GM18498 (cell line): ENCODE measurements around the gene AP3B2.

ENCODE experiments used
- ATAC-seq: cut with Tn5 transposase; IDR thresholded peaks from one replicate; pipeline ENCODE4 v1.9.1; 2021; ENCODE audit warnings: mild to moderate bottlenecking, moderate library complexity; ENCODE audit not compliant: unreplicated experiment

The AP3B2 gene

GRCh38 chr15:82697735-82698407 lies 11.8 kb downstream of the AP3B2 start:
- no peak for ATAC-seq

DNA sequence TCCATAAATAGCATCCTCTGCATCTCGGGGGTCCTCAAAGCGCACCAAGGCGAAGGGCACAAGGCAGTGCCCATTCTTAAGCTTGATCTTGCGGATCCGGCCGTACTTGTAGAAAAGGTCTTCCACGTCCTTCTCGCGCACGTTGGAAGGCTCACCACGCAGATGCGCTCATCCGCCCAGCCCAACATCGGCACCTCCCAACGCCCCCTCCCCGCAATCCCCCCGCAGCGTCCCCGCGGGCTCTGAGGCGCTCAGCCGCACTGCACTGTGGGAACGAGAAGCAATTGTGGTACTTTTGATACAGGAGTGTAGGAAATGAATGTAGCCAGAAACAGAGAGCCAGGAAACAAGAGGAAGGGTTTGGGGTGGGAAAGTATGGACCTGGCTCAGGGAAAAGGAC lies 17.5 kb downstream of the AP3B2 start:
- no peak for ATAC-seq

DNA sequence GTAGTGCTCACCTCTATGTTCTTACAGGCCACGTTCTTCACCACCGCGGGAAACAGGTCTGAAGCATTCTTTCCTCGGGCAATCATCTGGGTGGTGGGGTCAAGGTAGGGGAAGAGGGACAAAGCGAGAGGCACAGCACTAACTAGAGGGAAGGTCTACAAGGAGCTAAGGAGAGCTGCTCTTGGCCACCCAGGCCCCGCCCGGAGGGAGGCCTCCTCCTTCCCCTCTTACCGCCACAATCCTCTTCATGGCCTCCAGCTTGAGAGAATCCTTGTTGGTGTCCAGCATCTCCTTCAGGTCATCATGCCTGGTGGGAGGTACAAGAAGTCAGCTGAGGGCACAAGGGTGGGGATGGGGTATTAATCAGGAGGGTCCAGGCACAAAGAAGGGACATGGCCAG lies 20.5 kb downstream of the AP3B2 start:
- ATAC-seq, result no peak

GRCh38 chr15:82688691-82689090 lies 21.0 kb downstream of the AP3B2 start:
- ATAC-seq, result no peak

DNA sequence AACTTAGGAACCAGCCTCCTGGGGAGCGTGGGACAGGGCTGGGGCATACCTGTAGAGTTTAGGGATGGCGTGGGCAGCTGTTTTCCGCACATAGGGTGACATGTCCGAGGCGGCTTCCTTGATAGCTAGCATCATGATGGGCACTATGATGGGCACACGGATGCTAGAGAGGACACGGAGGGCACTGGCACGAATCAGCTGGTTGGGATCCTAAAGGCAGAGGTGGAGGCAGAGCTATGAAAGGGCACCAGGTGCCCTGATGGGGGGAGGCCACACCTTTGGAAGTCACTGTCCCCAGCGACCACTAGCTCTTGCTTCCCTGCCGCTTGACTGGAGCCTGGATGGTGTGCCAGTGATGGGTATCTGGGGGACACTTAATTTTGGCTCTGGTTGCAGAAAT lies 28.3 kb downstream of the AP3B2 start:
- no peak for ATAC-seq

GRCh38 chr15:82680200-82681102 lies 29.2 kb downstream of the AP3B2 start:
- peak; percentile 82 for ATAC-seq

DNA sequence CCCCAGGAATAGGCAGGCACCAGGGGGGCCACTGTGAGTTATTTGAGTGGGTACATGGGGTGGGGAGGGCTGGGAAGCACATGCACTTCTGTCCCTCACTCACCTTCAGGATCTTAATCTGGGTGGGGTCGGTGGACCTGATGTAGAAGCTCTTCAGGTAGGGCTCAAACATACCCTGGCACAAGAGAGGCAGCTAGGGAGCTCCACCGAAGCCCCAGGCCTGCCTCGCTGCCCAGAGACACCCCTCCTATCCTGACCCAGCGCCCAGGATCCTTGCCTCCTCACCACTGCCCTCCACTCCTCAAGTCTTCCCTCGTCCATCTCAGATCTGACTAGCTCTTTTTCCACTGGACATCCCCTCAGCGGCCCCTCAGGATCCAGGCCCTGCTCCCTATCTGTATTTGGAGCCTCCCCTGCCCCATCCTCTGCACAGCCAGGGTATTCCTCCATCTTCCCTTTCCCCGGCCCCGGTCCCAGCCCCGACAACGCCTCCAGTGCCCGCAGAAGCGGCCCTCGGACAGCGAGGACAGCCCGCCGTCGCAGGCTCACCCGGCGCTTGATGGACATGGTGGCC lies 30.0 kb downstream of the AP3B2 start:
- no peak for ATAC-seq

GRCh38 chr15:82677720-82678323 lies 31.9 kb downstream of the AP3B2 start:
- no peak for ATAC-seq

DNA sequence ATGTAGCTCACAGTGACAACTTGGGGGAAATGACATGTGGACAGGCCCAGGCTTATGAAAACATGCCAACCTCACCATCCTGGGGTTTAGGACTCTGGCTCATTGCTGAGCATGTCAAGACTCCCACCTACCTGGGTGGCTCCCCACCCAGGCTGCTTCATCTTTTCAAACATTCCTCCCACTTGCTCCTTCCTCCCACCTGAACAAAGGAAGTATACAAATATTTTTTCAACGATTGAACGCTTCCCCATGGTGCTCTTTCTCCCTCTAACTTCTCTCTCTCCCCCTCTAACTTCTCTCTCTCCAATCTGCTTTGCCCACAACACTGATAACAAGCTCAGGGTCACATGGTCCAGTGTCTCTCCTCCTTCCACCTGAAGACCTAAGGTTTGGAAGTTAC lies 34.8 kb downstream of the AP3B2 start:
- no peak for ATAC-seq

GRCh38 chr15:82670699-82671098 lies 39.0 kb downstream of the AP3B2 start:
- no peak for ATAC-seq

- no peak for ATAC-seq
Measured at GRCh38 chr15:82666606-82667005, 43.1 kb downstream of the AP3B2 start.

GRCh38 chr15:82664021-82664420 lies 45.7 kb downstream of the AP3B2 start:
- no peak for ATAC-seq

- no peak for ATAC-seq
Measured at GRCh38 chr15:82663186-82663600, 46.5 kb downstream of the AP3B2 start.

- ATAC-seq, result no peak
Measured at GRCh38 chr15:82662641-82663040, 47.0 kb downstream of the AP3B2 start.

DNA sequence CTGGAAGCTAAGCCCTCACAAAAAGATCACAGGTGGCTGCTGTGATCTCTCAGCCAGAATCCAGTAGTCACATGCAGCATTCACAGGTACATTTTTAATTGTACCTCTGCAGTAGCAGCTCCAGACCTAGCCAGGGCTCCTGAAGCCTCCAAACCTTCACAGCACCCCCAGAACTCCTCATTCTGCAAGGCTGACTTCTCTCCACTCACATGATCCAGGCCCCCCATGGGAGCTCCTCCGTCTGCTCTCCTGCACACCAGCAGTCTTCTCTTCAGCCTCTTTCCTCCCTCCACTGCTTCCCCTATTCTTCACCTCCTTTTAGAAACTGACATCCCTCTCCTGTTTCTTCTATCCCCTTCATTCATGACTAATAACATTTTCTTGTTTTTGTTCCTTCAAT lies 49.3 kb downstream of the AP3B2 start:
- no peak for ATAC-seq

DNA sequence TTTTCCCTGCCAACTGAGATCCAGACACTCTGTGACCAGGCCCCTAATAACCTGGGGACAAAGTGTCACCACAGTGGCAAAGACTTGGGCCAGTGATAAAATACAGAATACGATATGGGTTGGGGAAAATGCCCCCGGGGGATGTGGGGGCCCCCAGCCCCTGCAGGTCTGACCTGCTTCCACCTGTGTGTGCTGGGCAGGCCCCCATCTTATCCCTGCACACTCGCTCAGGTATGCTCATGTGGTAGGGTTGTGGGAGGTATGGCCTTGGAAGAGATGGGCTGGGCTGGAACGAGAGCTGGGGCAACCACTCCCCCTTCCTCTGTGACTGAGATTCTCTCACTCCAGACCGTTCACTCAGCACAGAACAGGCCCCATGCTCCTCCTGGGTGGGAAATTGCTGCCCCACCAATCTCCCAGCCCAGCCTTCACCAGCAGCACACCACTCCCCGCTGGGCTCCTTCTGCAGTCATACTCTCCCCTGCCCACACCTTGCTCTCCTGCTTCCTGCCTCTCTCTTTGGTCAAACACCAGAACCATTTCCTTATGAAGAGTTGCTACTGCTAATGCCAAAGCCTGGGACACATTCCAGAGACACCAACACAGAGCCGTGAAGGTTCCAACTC lies 52.9 kb downstream of the AP3B2 start:
- ATAC-seq, result no peak

DNA sequence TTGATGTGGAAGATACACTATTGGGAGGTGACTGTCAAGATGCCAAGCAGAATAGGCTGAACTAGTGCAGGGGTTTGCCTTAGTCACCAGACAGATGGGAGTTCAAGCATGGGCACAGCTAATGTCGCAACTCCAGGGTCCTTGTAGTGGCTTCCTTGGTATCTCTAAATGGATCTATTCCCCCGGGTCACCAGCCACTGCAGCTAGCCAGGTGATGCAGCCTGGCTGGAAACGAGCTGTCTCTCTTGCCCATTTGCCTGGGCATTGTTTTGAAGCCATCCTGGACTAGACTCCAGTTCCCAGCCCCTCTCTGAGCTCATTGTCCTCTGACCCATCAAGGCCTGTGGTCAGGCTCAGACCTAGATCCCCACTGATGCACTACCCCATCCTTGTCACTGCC lies 54.1 kb downstream of the AP3B2 start:
- ATAC-seq, result no peak

- ATAC-seq, result no peak
Measured at GRCh38 chr15:82653483-82654168, 56.0 kb downstream of the AP3B2 start.

DNA sequence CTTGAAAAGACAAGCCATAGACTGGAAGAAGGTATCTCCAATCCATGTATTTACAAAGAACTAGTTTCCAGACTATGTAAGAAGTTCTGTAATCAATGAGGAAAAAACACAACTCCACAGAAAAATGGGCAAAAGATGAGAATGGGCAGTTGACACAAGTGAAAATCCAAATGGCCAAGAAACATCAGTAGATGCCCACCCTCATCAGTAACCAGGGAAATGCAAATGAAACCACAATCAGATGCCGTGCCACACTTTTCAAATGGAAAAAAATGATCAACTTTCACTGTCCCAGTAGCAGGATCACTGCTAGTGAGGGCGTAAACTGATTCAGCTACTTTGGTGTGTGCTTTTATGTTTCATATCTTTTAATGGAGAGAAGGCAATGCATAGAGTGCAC lies 58.0 kb downstream of the AP3B2 start:
- no peak for ATAC-seq

DNA sequence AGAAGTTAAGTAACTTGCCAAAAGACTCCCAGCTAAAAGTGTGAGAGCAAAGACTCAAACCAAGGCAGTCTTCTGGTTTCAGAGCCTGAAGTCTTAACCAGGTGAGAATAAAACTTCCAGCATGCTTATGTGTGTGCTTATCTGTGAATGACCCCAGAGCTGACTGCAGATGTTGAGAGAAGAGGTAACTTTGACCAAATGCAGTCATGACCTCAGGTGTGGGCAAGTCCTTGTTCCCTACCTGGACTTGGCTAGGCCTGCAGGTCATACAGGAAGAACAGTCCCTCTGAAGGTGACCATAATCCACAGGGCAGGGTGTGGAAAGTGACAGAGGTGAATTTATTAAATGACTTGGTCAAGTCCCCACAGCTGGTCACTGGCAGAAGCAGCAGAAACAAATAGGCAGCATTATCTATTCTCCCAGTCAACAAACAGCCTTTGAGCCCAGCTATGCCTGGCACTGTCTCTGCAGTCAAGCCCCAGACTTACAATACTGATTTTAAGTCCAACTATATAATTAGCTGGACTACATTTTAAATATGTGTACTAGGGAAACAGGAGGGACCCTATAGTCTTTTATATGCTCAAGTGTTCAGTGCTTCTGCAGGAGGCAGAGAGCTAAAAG lies 59.5 kb downstream of the AP3B2 start:
- ATAC-seq, result no peak
